H9 (cell line): ENCODE results near the gene SYNE2. TPM values are rescaled to one million over a fixed set of nuclear protein-coding genes. Genes with fewer than 3 reads are reported as not detected.

Experiments
- DNase-seq: peaks from one replicate; pipeline ENCODE4 v3.0.0-alpha.2; 2017
- H2AFZ ChIP-seq: one replicate; pipeline ENCODE4 v1.6.1; 2013; ENCODE audit warnings: mild to moderate bottlenecking, low read length, control low read depth, moderate library complexity
- H2AK5ac ChIP-seq: 2 replicates; pipeline ENCODE4 v1.6.1; 2013; ENCODE audit warnings: low read length, control low read depth, mixed read lengths; ENCODE audit not compliant: insufficient read length
- H2BK120ac ChIP-seq: one replicate; pipeline ENCODE4 v1.6.1; 2013; ENCODE audit warnings: low read depth, mild to moderate bottlenecking, low read length, control low read depth, inconsistent platforms; ENCODE audit not compliant: poor library complexity, severe bottlenecking
- H2BK12ac ChIP-seq: 2 replicates; pipeline ENCODE4 v1.6.1; 2013; ENCODE audit warnings: low read length, control low read depth, mixed read lengths, low read depth; ENCODE audit not compliant: insufficient read length
- H2BK15ac ChIP-seq: 2 replicates; pipeline ENCODE4 v1.6.1; 2013; ENCODE audit warnings: low read depth, low read length, control low read depth
- H2BK20ac ChIP-seq: one replicate; pipeline ENCODE4 v1.6.1; 2013; ENCODE audit warnings: low read depth, mild to moderate bottlenecking, low read length, control low read depth, inconsistent platforms; ENCODE audit not compliant: poor library complexity, severe bottlenecking
- H2BK5ac ChIP-seq: 2 replicates; pipeline ENCODE4 v1.6.1; 2013; ENCODE audit warnings: low read length, control low read depth, mixed read lengths; ENCODE audit not compliant: insufficient read length
- H3K14ac ChIP-seq: 2 replicates; pipeline ENCODE4 v1.6.1; 2013; ENCODE audit warnings: low read length, control low read depth; ENCODE audit not compliant: insufficient read depth
- H3K18ac ChIP-seq: 2 replicates; pipeline ENCODE4 v1.6.1; 2013; ENCODE audit warnings: low read depth, mild to moderate bottlenecking, mixed read lengths, low read length, control low read depth; ENCODE audit not compliant: insufficient read length
- H3K23ac ChIP-seq: 2 replicates; pipeline ENCODE4 v1.6.1; 2013; ENCODE audit warnings: low read length, control low read depth, mixed read lengths, low read depth; ENCODE audit not compliant: insufficient read length
- H3K23me2 ChIP-seq: 2 replicates; pipeline ENCODE4 v1.6.1; 2013; ENCODE audit warnings: low read depth, mild to moderate bottlenecking, mixed read lengths, low read length, control low read depth; ENCODE audit not compliant: insufficient read length, poor library complexity, severe bottlenecking
- H3K27ac ChIP-seq: 2 replicates; pipeline ENCODE4 v1.5.1; 2013; ENCODE audit warnings: low read length, control low read depth, mixed read lengths, low read depth; ENCODE audit not compliant: insufficient read length
- H3K27me3 ChIP-seq: 2 replicates; pipeline ENCODE4 v1.6.1; 2013; ENCODE audit warnings: low read length, control low read depth, inconsistent platforms; ENCODE audit not compliant: insufficient read depth
- H3K4ac ChIP-seq: 2 replicates; pipeline ENCODE4 v1.6.1; 2013; ENCODE audit warnings: low read depth, mild to moderate bottlenecking, control low read depth, inconsistent platforms, low read length, moderate library complexity
- H3K4me1 ChIP-seq: 2 replicates; pipeline ENCODE4 v1.6.1; 2013; ENCODE audit warnings: low read length, control low read depth, inconsistent platforms; ENCODE audit not compliant: insufficient read depth
- H3K4me2 ChIP-seq: 2 replicates; pipeline ENCODE4 v1.6.1; 2013; ENCODE audit warnings: low read length, control low read depth, mixed read lengths; ENCODE audit not compliant: insufficient read length, insufficient read depth
- H3K56ac ChIP-seq: 2 replicates; pipeline ENCODE4 v1.6.1; 2013; ENCODE audit warnings: low read depth, mild to moderate bottlenecking, mixed read lengths, low read length, control low read depth; ENCODE audit not compliant: insufficient read length
- H3K79me1 ChIP-seq: 2 replicates; pipeline ENCODE4 v1.6.1; 2013; ENCODE audit warnings: low read depth, mild to moderate bottlenecking, moderate library complexity, low read length, control low read depth, inconsistent platforms; ENCODE audit not compliant: insufficient read depth, poor library complexity, severe bottlenecking
- H3K79me2 ChIP-seq: 2 replicates; pipeline ENCODE4 v1.6.1; 2013; ENCODE audit warnings: low read length, control low read depth, inconsistent platforms; ENCODE audit not compliant: insufficient read depth
- H3K9ac ChIP-seq: 2 replicates; pipeline ENCODE4 v1.6.1; 2013; ENCODE audit warnings: low read length, control low read depth, mixed read lengths; ENCODE audit not compliant: insufficient read length; ENCODE audit errors: extremely low read depth
- H3K9me3 ChIP-seq: one replicate; pipeline ENCODE4 v1.6.1; 2013; ENCODE audit warnings: low read depth, low read length, inconsistent platforms; ENCODE audit not compliant: control insufficient read depth
- H3T11ph ChIP-seq: one replicate; pipeline ENCODE4 v1.6.1; 2013; ENCODE audit warnings: mild to moderate bottlenecking, low read length, control low read depth, inconsistent platforms
- H4K20me1 ChIP-seq: one replicate; pipeline ENCODE4 v1.6.1; 2013; ENCODE audit not compliant: control insufficient read depth, insufficient read length, insufficient read depth
- H4K5ac ChIP-seq: 2 replicates; pipeline ENCODE4 v1.6.1; 2013; ENCODE audit warnings: low read depth, mild to moderate bottlenecking, mixed read lengths, low read length, control low read depth; ENCODE audit not compliant: insufficient read length
- H4K8ac ChIP-seq: replicated peaks from 2 replicates; pipeline ENCODE4 v1.6.1; 2013; ENCODE audit warnings: low read length, control low read depth, mixed read lengths, low read depth; ENCODE audit not compliant: insufficient read length
- H4K91ac ChIP-seq: 2 replicates; pipeline ENCODE4 v1.6.1; 2013; ENCODE audit warnings: low read depth, mild to moderate bottlenecking, moderate library complexity, mixed read lengths, low read length, control low read depth; ENCODE audit not compliant: insufficient read length
- H3K27ac Mint-ChIP-seq, 3 experiments: 2 replicates in 2 of 3; 3 replicates in 1 of 3; pipeline ENCODE4 v1.8.0; 2020 to 2021; ENCODE audit warnings: mixed read lengths in 3 of 3, mild to moderate bottlenecking in 1 of 3, moderate library complexity in 1 of 3
- H3K27me3 Mint-ChIP-seq: 2 replicates; pipeline ENCODE4 v1.8.0; 2021; ENCODE audit warnings: low read depth, mild to moderate bottlenecking, moderate library complexity, mixed read lengths
- H3K36me3 Mint-ChIP-seq, 3 experiments: 2 replicates in 2 of 3; 3 replicates in 1 of 3; pipeline ENCODE4 v1.8.0; 2020 to 2021; ENCODE audit warnings: low read depth in 3 of 3, mixed read lengths in 3 of 3; ENCODE audit not compliant: insufficient read depth in 1 of 3
- H3K4me1 Mint-ChIP-seq, 2 experiments: 2 replicates each; pipeline ENCODE4 v1.8.0; 2020; ENCODE audit warnings: mixed read lengths in 2 of 2
- H3K4me3 Mint-ChIP-seq, 2 experiments: 2 replicates in 1 of 2; 3 replicates in 1 of 2; pipeline ENCODE4 v1.8.0; 2020 to 2021; ENCODE audit warnings: mild to moderate bottlenecking in 2 of 2, mixed read lengths in 2 of 2, moderate library complexity in 1 of 2
- H3K9me3 Mint-ChIP-seq, 2 experiments: 2 replicates in 1 of 2; 3 replicates in 1 of 2; pipeline ENCODE4 v1.8.0; 2020; ENCODE audit warnings: mild to moderate bottlenecking in 2 of 2, mixed read lengths in 2 of 2, moderate library complexity in 1 of 2
- CTCF ChIP-seq: fragments of 200-600 bp; sonication (generic); conservative IDR thresholded peaks from 3 replicates; pipeline ENCODE4 v1.8.0; 2021; ENCODE audit warnings: antibody characterized with exemption, mild to moderate bottlenecking
- WGBS: extraction: QIAGEN DNeasy Blood & Tissue Kit; methylation state at CpG from one replicate; pipeline ENCODE4 v1.1.7; 2013; ENCODE audit warnings: missing lambda C conversion rate, low lambda C conversion rate, mixed read lengths; ENCODE audit not compliant: insufficient read length; ENCODE audit errors: extremely low coverage; 5-methylcytosine and 5-hydroxymethylcytosine counted together
- total RNA-seq: library from RNA; stranded (reverse); gene quantifications from 2 replicates; pipeline ENCODE4 v1.2.1, GENCODE V29; 2021

Gene SYNE2
- total RNA-seq, 1 experiment from 2014 or later = 43.3 TPM

GRCh38 chr14:64119500-64119899 lies 266.7 kb downstream of the SYNE2 start:
- no peak overlapping the region for H3K4me2 ChIP-seq
- H3K4me1 Mint-ChIP-seq = peaks cover 0 to under 1% of the 10 kb centered on the region in 2 experiments; a peak in 2 of 4 replicates
- H3K27ac ChIP-seq = no peak overlapping the region
- no peak overlapping the region for H3K4me3 Mint-ChIP-seq
- no peaks in the 10 kb centered on the region for H3K79me2 ChIP-seq
- H3K18ac ChIP-seq = no peak overlapping the region
- H3T11ph ChIP-seq = no peak overlapping the region
- H3K36me3 Mint-ChIP-seq = peaks cover 7 to 16% (median 9%) of the 10 kb centered on the region in 3 experiments; a peak in 4 of 7 replicates
- H2AFZ ChIP-seq = no peak overlapping the region
- H3K14ac ChIP-seq = no peak overlapping the region
- no peaks in the 10 kb centered on the region for H3K9me3 ChIP-seq
- H3K4me1 ChIP-seq = no peaks in the 10 kb centered on the region
- H3K4ac ChIP-seq = no peak overlapping the region
- H2BK15ac ChIP-seq = no peak overlapping the region
- H3K9ac ChIP-seq = no peak overlapping the region
- H3K23me2 ChIP-seq = no peaks in the 10 kb centered on the region
- H3K79me1 ChIP-seq = no peaks in the 10 kb centered on the region
- H3K56ac ChIP-seq = no peak overlapping the region
- H2BK12ac ChIP-seq = no peak overlapping the region
- no peak overlapping the region for H2AK5ac ChIP-seq
- no peak overlapping the region for H2BK120ac ChIP-seq
- H2BK5ac ChIP-seq = no peak overlapping the region
- TF ChIP-seq CTCF = no peak
- H4K8ac ChIP-seq = no peak overlapping the region
- no peaks in the 10 kb centered on the region for H3K27me3 ChIP-seq
- no peaks in the 10 kb centered on the region for H3K27me3 Mint-ChIP-seq
- DNase-seq = no peak
- H3K23ac ChIP-seq = no peak overlapping the region
- no CpG with 5 or more reads among the region's 2 CpGs for WGBS
- H3K27ac Mint-ChIP-seq = peak overlapping the region in 1 of 3 experiments; percentile 19; a peak in 1 of 7 replicates
- H3K9me3 Mint-ChIP-seq = no peaks in the 10 kb centered on the region
- no peak overlapping the region for H2BK20ac ChIP-seq
- H4K5ac ChIP-seq = no peak overlapping the region
- H4K20me1 ChIP-seq = no peaks in the 10 kb centered on the region
- no peak overlapping the region for H4K91ac ChIP-seq
